ENCODE results near the gene SLC51A. TPM values are rescaled to one million over a fixed set of nuclear protein-coding genes. Genes with fewer than 3 reads are reported as not detected.

The SLC51A gene
- total and polyA plus RNA-seq, 9 of the 15 experiments (the other 6 are each of a cell fraction or from before 2014, with no cell fraction given), result 0.35 to 0.38 TPM; not detected in 7

- TF ChIP-seq TFAP4 (CRISPR knock-in tag; IDR thresholded peaks at IDR 0.05; ENCODE audit: borderline replicate concordance) (peak; percentile 49), MGA (IDR thresholded peaks at IDR 0.05) (peak; percentile 71), FOS (IDR thresholded peaks at IDR 0.05; ENCODE audit: extremely low read depth, insufficient read length) (no peak), CBX3 (IDR thresholded peaks at IDR 0.05; ENCODE audit: borderline replicate concordance in 1 of 2, low read length in 2 of 2) (no peak), NRF1 (conservative IDR thresholded peaks at IDR 0.05 in 1 of 2, IDR thresholded peaks at IDR 0.05 in 1 of 2) (peak; percentile 47 to 58; a peak in 3 of 4 replicates), CHD1 (IDR thresholded peaks at IDR 0.05; ENCODE audit: low read length) (peak; percentile 84), THAP12 (CRISPR knock-in tag; IDR thresholded peaks at IDR 0.05) (no peak), HDAC1 (IDR thresholded peaks at IDR 0.05) (peak in 1 of 2 experiments; percentile 55; a peak in 2 of 4 replicates)
Measured at GRCh38 chr3:196207833-196208607, 8.3 kb upstream of the SLC51A start (continued).

Measured in K562 (cell line).